K562 (cell line): Measurements from ENCODE around the gene SLBP. TPM values are rescaled to one million over a fixed set of nuclear protein-coding genes. Genes with fewer than 3 reads are reported as not detected.

Source experiments
- ATF4 ChIP-seq: fragments of 450-650 bp; formaldehyde crosslinking; IDR thresholded peaks from 2 replicates; pipeline ENCODE4 v1.4.0; 2022; ENCODE audit warnings: mild to moderate bottlenecking, moderate library complexity
- CEBPG ChIP-seq, 3 experiments: fragments of 200-800 bp in 1 of 3; sonication (Bioruptor generic) in 1 of 3; sonication (generic) in 1 of 3; formaldehyde crosslinking in 1 of 3; IDR thresholded peaks in 2 of 3; conservative IDR thresholded peaks in 1 of 3; 2 replicates each; pipeline versions ENCODE4 v1.6.1 to v1.8.0; 2016 to 2022; ENCODE audit warnings: missing compliant biosample characterization in 2 of 3, missing genetic modification characterization in 2 of 3, mild to moderate bottlenecking in 1 of 3, missing genetic modification reagents in 1 of 3
- DNMT1 ChIP-seq: fragments of 450-650 bp; IDR thresholded peaks from 2 replicates; pipeline ENCODE4 v1.6.1; 2016; ENCODE audit warnings: antibody characterized with exemption, mild to moderate bottlenecking
- FOXK2 ChIP-seq, 2 experiments: fragments of 450-650 bp; IDR thresholded peaks in 1 of 2; conservative IDR thresholded peaks in 1 of 2; 2 replicates each; pipeline ENCODE4 v1.6.1; 2016; ENCODE audit warnings: low read depth in 2 of 2, mild to moderate bottlenecking in 1 of 2
- HOMEZ ChIP-seq: fragments of 250-450 bp; sonication (Bioruptor Pico); IDR thresholded peaks from 2 replicates; pipeline ENCODE4 v1.4.0; 2020; ENCODE audit warnings: mild to moderate bottlenecking, moderate library complexity
- IRF1 ChIP-seq: sonication (generic); formaldehyde crosslinking; IDR thresholded peaks from 2 replicates; pipeline ENCODE4 v1.8.0; 2022; ENCODE audit warnings: missing genetic modification reagents, mild to moderate bottlenecking, borderline replicate concordance
- KLF10 ChIP-seq: fragments of 250-450 bp; sonication (Bioruptor Pico); IDR thresholded peaks from 2 replicates; pipeline ENCODE4 v1.6.1; 2021; ENCODE audit warnings: matching md5 sums
- MCM3 ChIP-seq: fragments of 450-650 bp; IDR thresholded peaks from 2 replicates; pipeline ENCODE4 v1.6.1; 2016
- NBN ChIP-seq: fragments of 450-650 bp; IDR thresholded peaks from 2 replicates; pipeline ENCODE4 v1.6.1; 2016; ENCODE audit warnings: low read depth, mild to moderate bottlenecking
- NCOA2 ChIP-seq, 2 experiments: fragments of 450-650 bp; IDR thresholded peaks; 2 replicates each; pipeline ENCODE4 v1.6.1; 2018; ENCODE audit warnings: mild to moderate bottlenecking in 2 of 2, moderate library complexity in 1 of 2; ENCODE audit not compliant: partially characterized antibody in 2 of 2
- OTX1 ChIP-seq: fragments of 450-650 bp; formaldehyde crosslinking; IDR thresholded peaks from 2 replicates; pipeline ENCODE4 v1.4.0; 2022; ENCODE audit warnings: mild to moderate bottlenecking
- SETDB1 ChIP-seq: IDR thresholded peaks from one replicate; pipeline ENCODE4 v1.6.1; 2012; ENCODE audit warnings: low read length, control low read depth, inconsistent platforms
- SREBF2 ChIP-seq: sonication (generic); formaldehyde crosslinking; IDR thresholded peaks from 2 replicates; pipeline ENCODE4 v1.4.0; 2020; ENCODE audit warnings: mild to moderate bottlenecking, missing genetic modification reagents
- TCFL5 ChIP-seq: fragments of 250-450 bp; sonication (Bioruptor Pico); conservative IDR thresholded peaks from 2 replicates; pipeline ENCODE4 v1.6.1; 2021; ENCODE audit warnings: mild to moderate bottlenecking, moderate library complexity, matching md5 sums
- TOE1 ChIP-seq, 2 experiments: fragments of 450-650 bp in 1 of 2; sonication (generic) in 1 of 2; formaldehyde crosslinking in 1 of 2; IDR thresholded peaks; 2 replicates each; pipeline versions ENCODE4 v1.7.1 to v1.8.0; 2016 to 2022; ENCODE audit warnings: borderline replicate concordance in 2 of 2, mild to moderate bottlenecking in 2 of 2, antibody characterized with exemption in 1 of 2, inconsistent platforms in 1 of 2, low read depth in 1 of 2, missing genetic modification reagents in 1 of 2, moderate library complexity in 1 of 2
- ZBTB2 ChIP-seq: fragments of 450-650 bp; IDR thresholded peaks from 2 replicates; pipeline ENCODE4 v1.6.1; 2016; ENCODE audit warnings: antibody characterized with exemption
- ZNF41 ChIP-seq: fragments of 250-450 bp; sonication (Bioruptor Pico); conservative IDR thresholded peaks from 2 replicates; pipeline ENCODE4 v1.4.0; 2020; ENCODE audit warnings: mild to moderate bottlenecking
- polyA plus RNA-seq, 8 experiments: library from polyadenylated mRNA; depleted of rRNA in 4 of 8; stranded (reverse) in 5 of 8; unstranded in 3 of 8; fragments of >200 nt; fragmentation: Nextera tagmentation in 2 of 8; fragmentation: Illumina TruSeq in 1 of 8; extraction: Ambion mirVana in 2 of 8; extraction: Trizol in 1 of 8; gene quantifications; 2 replicates each; pipeline versions ENCODE4 v1.2.1 to v1.2.3, GENCODE V29; 2011 to 2014; ENCODE audit warnings: inconsistent platforms in 1 of 8, missing spikeins in 1 of 8
- total RNA-seq, 7 experiments: library from RNA; depleted of rRNA in 6 of 7; stranded (reverse); fragments of >200 nt in 6 of 7; fragmentation: Illumina TruSeq in 2 of 7; extraction: Trizol in 2 of 7; gene quantifications; 2 replicates each; pipeline versions ENCODE4 v1.2.1 to v1.2.3, GENCODE V29; 2011 to 2021; ENCODE audit warnings: low replicate concordance in 1 of 7
- TF ChIP-seq, protein P1 (sequence below), 2 experiments: IDR thresholded peaks in 1 of 2; conservative IDR thresholded peaks in 1 of 2; 2 replicates each; pipeline ENCODE4 v1.6.1; 2016; ENCODE audit warnings: low read depth in 2 of 2, mild to moderate bottlenecking in 1 of 2, missing compliant biosample characterization in 1 of 2, missing genetic modification characterization in 1 of 2, moderate library complexity in 1 of 2

SLBP gene
- total and polyA plus RNA-seq, 9 of the 15 experiments (the other 6 are each of a cell fraction or from before 2014, with no cell fraction given), result 49.4 to 221 (median 162) TPM

DNA sequence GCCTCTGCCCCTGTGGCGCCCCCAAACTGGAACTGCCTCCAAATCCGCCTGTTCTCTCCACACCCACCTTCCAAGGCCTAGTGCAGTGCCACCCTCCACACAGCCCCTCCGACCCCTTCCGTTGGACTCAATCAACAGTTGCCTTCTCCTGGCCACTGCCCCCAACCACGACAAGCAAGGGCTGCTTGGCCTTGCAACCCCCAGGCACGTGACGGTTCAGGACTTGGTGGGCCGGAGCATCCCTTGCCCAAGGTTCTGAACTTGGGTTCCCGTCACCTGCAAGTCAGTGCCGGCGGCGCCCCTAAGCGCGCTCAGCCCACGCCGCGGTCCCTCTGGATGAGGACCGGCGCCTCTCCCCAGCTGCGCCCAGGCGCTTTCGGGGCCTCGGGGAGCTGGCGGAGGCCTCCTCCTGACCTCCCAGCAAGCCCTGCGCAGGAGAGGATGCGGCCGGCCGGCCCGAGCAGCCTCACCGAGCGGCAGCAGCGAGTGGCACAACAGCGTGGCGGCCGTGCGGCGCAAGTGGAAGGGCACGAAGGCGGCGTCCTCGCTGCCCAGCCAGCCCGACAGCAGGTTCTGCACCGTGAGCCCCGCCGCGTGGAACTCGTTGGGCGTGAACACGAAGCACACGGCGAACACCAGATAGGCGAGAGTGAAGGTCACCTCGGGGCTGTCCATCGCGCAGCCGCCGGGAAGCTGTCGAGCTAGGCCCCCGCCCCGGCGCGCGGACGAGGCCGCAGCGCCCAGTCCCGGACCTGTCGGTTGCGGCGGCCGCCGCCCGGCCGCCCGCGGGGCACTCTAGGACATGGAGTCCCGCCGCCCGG is 8.3 kb upstream of the SLBP start (continued):
- TF ChIP-seq NBN, result no peak
- TF ChIP-seq, protein P1, sequence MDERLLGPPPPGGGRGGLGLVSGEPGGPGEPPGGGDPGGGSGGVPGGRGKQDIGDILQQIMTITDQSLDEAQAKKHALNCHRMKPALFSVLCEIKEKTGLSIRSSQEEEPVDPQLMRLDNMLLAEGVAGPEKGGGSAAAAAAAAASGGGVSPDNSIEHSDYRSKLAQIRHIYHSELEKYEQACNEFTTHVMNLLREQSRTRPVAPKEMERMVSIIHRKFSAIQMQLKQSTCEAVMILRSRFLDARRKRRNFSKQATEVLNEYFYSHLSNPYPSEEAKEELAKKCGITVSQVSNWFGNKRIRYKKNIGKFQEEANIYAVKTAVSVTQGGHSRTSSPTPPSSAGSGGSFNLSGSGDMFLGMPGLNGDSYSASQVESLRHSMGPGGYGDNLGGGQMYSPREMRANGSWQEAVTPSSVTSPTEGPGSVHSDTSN (CRISPR knock-in tag; IDR thresholded peaks at IDR 0.05; ENCODE audit: low read depth), result no peak
- TF ChIP-seq, protein P1 (tag; conservative IDR thresholded peaks at IDR 0.05; ENCODE audit: low read depth), result no peak
- no peak for TF ChIP-seq NCOA2 (IDR thresholded peaks at IDR 0.05; ENCODE audit: partially characterized antibody in 2 of 2)
- TF ChIP-seq HOMEZ (CRISPR knock-in tag), result no peak
- no peak for TF ChIP-seq SETDB1
- no peak for TF ChIP-seq DNMT1
- no peak for TF ChIP-seq KLF10
- no peak for TF ChIP-seq ZNF41 (CRISPR knock-in tag)
- peak; percentile 14; the same call in 1 of the 2 replicates for TF ChIP-seq ZBTB2
- TF ChIP-seq OTX1 (CRISPR knock-in tag), result peak; percentile 67; the same call in 1 of the 2 replicates
- TF ChIP-seq FOXK2 (conservative IDR thresholded peaks at IDR 0.05 in 1 of 2, IDR thresholded peaks at IDR 0.05 in 1 of 2; ENCODE audit: low read depth in 2 of 2), result no peak
- TF ChIP-seq SREBF2 (CRISPR knock-in tag), result no peak
- TF ChIP-seq MCM3, result no peak
- 0 out of 2 replicates have a peak, but pooled peaks have one; percentile 23 for TF ChIP-seq IRF1
- no peak for TF ChIP-seq TCFL5 (CRISPR knock-in tag)
- no peak for TF ChIP-seq CEBPG (CRISPR knock-in tag; IDR thresholded peaks at IDR 0.05)
- TF ChIP-seq CEBPG (tag; conservative IDR thresholded peaks at IDR 0.05 in 1 of 2, IDR thresholded peaks at IDR 0.05 in 1 of 2), result no peak
- TF ChIP-seq TOE1 (IDR thresholded peaks at IDR 0.05; ENCODE audit: borderline replicate concordance), result 0 out of 2 replicates have a peak, but pooled peaks have one; percentile 46
- no peak for TF ChIP-seq TOE1 (CRISPR knock-in tag; IDR thresholded peaks at IDR 0.05; ENCODE audit: borderline replicate concordance, low read depth)
- TF ChIP-seq ATF4 (CRISPR knock-in tag), result no peak
